H9 (cell line): ENCODE results near the gene LRP2BP. TPM values are rescaled to one million over a fixed set of nuclear protein-coding genes. Genes with fewer than 3 reads are reported as not detected.

ENCODE experiments used
- DNase-seq: peaks from one replicate; pipeline ENCODE4 v3.0.0-alpha.2; 2017
- H2AFZ ChIP-seq: one replicate; pipeline ENCODE4 v1.6.1; 2013; ENCODE audit warnings: mild to moderate bottlenecking, low read length, control low read depth, moderate library complexity
- H2AK5ac ChIP-seq: 2 replicates; pipeline ENCODE4 v1.6.1; 2013; ENCODE audit warnings: low read length, control low read depth, mixed read lengths; ENCODE audit not compliant: insufficient read length
- H2BK120ac ChIP-seq: one replicate; pipeline ENCODE4 v1.6.1; 2013; ENCODE audit warnings: low read depth, mild to moderate bottlenecking, low read length, control low read depth, inconsistent platforms; ENCODE audit not compliant: poor library complexity, severe bottlenecking
- H2BK12ac ChIP-seq: 2 replicates; pipeline ENCODE4 v1.6.1; 2013; ENCODE audit warnings: low read length, control low read depth, mixed read lengths, low read depth; ENCODE audit not compliant: insufficient read length
- H2BK15ac ChIP-seq: 2 replicates; pipeline ENCODE4 v1.6.1; 2013; ENCODE audit warnings: low read depth, low read length, control low read depth
- H2BK20ac ChIP-seq: one replicate; pipeline ENCODE4 v1.6.1; 2013; ENCODE audit warnings: low read depth, mild to moderate bottlenecking, low read length, control low read depth, inconsistent platforms; ENCODE audit not compliant: poor library complexity, severe bottlenecking
- H2BK5ac ChIP-seq: 2 replicates; pipeline ENCODE4 v1.6.1; 2013; ENCODE audit warnings: low read length, control low read depth, mixed read lengths; ENCODE audit not compliant: insufficient read length
- H3K14ac ChIP-seq: 2 replicates; pipeline ENCODE4 v1.6.1; 2013; ENCODE audit warnings: low read length, control low read depth; ENCODE audit not compliant: insufficient read depth
- H3K18ac ChIP-seq: 2 replicates; pipeline ENCODE4 v1.6.1; 2013; ENCODE audit warnings: low read depth, mild to moderate bottlenecking, mixed read lengths, low read length, control low read depth; ENCODE audit not compliant: insufficient read length
- H3K23ac ChIP-seq: 2 replicates; pipeline ENCODE4 v1.6.1; 2013; ENCODE audit warnings: low read length, control low read depth, mixed read lengths, low read depth; ENCODE audit not compliant: insufficient read length
- H3K23me2 ChIP-seq: 2 replicates; pipeline ENCODE4 v1.6.1; 2013; ENCODE audit warnings: low read depth, mild to moderate bottlenecking, mixed read lengths, low read length, control low read depth; ENCODE audit not compliant: insufficient read length, poor library complexity, severe bottlenecking
- H3K27ac ChIP-seq: 2 replicates; pipeline ENCODE4 v1.5.1; 2013; ENCODE audit warnings: low read length, control low read depth, mixed read lengths, low read depth; ENCODE audit not compliant: insufficient read length
- H3K27me3 ChIP-seq: 2 replicates; pipeline ENCODE4 v1.6.1; 2013; ENCODE audit warnings: low read length, control low read depth, inconsistent platforms; ENCODE audit not compliant: insufficient read depth
- H3K4ac ChIP-seq: 2 replicates; pipeline ENCODE4 v1.6.1; 2013; ENCODE audit warnings: low read depth, mild to moderate bottlenecking, control low read depth, inconsistent platforms, low read length, moderate library complexity
- H3K4me1 ChIP-seq: 2 replicates; pipeline ENCODE4 v1.6.1; 2013; ENCODE audit warnings: low read length, control low read depth, inconsistent platforms; ENCODE audit not compliant: insufficient read depth
- H3K4me2 ChIP-seq: 2 replicates; pipeline ENCODE4 v1.6.1; 2013; ENCODE audit warnings: low read length, control low read depth, mixed read lengths; ENCODE audit not compliant: insufficient read length, insufficient read depth
- H3K56ac ChIP-seq: 2 replicates; pipeline ENCODE4 v1.6.1; 2013; ENCODE audit warnings: low read depth, mild to moderate bottlenecking, mixed read lengths, low read length, control low read depth; ENCODE audit not compliant: insufficient read length
- H3K79me1 ChIP-seq: 2 replicates; pipeline ENCODE4 v1.6.1; 2013; ENCODE audit warnings: low read depth, mild to moderate bottlenecking, moderate library complexity, low read length, control low read depth, inconsistent platforms; ENCODE audit not compliant: insufficient read depth, poor library complexity, severe bottlenecking
- H3K79me2 ChIP-seq: 2 replicates; pipeline ENCODE4 v1.6.1; 2013; ENCODE audit warnings: low read length, control low read depth, inconsistent platforms; ENCODE audit not compliant: insufficient read depth
- H3K9ac ChIP-seq: 2 replicates; pipeline ENCODE4 v1.6.1; 2013; ENCODE audit warnings: low read length, control low read depth, mixed read lengths; ENCODE audit not compliant: insufficient read length; ENCODE audit errors: extremely low read depth
- H3K9me3 ChIP-seq: one replicate; pipeline ENCODE4 v1.6.1; 2013; ENCODE audit warnings: low read depth, low read length, inconsistent platforms; ENCODE audit not compliant: control insufficient read depth
- H3T11ph ChIP-seq: one replicate; pipeline ENCODE4 v1.6.1; 2013; ENCODE audit warnings: mild to moderate bottlenecking, low read length, control low read depth, inconsistent platforms
- H4K20me1 ChIP-seq: one replicate; pipeline ENCODE4 v1.6.1; 2013; ENCODE audit not compliant: control insufficient read depth, insufficient read length, insufficient read depth
- H4K5ac ChIP-seq: 2 replicates; pipeline ENCODE4 v1.6.1; 2013; ENCODE audit warnings: low read depth, mild to moderate bottlenecking, mixed read lengths, low read length, control low read depth; ENCODE audit not compliant: insufficient read length
- H4K8ac ChIP-seq: replicated peaks from 2 replicates; pipeline ENCODE4 v1.6.1; 2013; ENCODE audit warnings: low read length, control low read depth, mixed read lengths, low read depth; ENCODE audit not compliant: insufficient read length
- H4K91ac ChIP-seq: 2 replicates; pipeline ENCODE4 v1.6.1; 2013; ENCODE audit warnings: low read depth, mild to moderate bottlenecking, moderate library complexity, mixed read lengths, low read length, control low read depth; ENCODE audit not compliant: insufficient read length
- H3K27ac Mint-ChIP-seq, 3 experiments: 2 replicates in 2 of 3; 3 replicates in 1 of 3; pipeline ENCODE4 v1.8.0; 2020 to 2021; ENCODE audit warnings: mixed read lengths in 3 of 3, mild to moderate bottlenecking in 1 of 3, moderate library complexity in 1 of 3
- H3K27me3 Mint-ChIP-seq: 2 replicates; pipeline ENCODE4 v1.8.0; 2021; ENCODE audit warnings: low read depth, mild to moderate bottlenecking, moderate library complexity, mixed read lengths
- H3K36me3 Mint-ChIP-seq, 3 experiments: 2 replicates in 2 of 3; 3 replicates in 1 of 3; pipeline ENCODE4 v1.8.0; 2020 to 2021; ENCODE audit warnings: low read depth in 3 of 3, mixed read lengths in 3 of 3; ENCODE audit not compliant: insufficient read depth in 1 of 3
- H3K4me1 Mint-ChIP-seq, 2 experiments: 2 replicates each; pipeline ENCODE4 v1.8.0; 2020; ENCODE audit warnings: mixed read lengths in 2 of 2
- H3K4me3 Mint-ChIP-seq, 2 experiments: 2 replicates in 1 of 2; 3 replicates in 1 of 2; pipeline ENCODE4 v1.8.0; 2020 to 2021; ENCODE audit warnings: mild to moderate bottlenecking in 2 of 2, mixed read lengths in 2 of 2, moderate library complexity in 1 of 2
- H3K9me3 Mint-ChIP-seq, 2 experiments: 2 replicates in 1 of 2; 3 replicates in 1 of 2; pipeline ENCODE4 v1.8.0; 2020; ENCODE audit warnings: mild to moderate bottlenecking in 2 of 2, mixed read lengths in 2 of 2, moderate library complexity in 1 of 2
- CTCF ChIP-seq: fragments of 200-600 bp; sonication (generic); conservative IDR thresholded peaks from 3 replicates; pipeline ENCODE4 v1.8.0; 2021; ENCODE audit warnings: antibody characterized with exemption, mild to moderate bottlenecking
- WGBS: extraction: QIAGEN DNeasy Blood & Tissue Kit; methylation state at CpG from one replicate; pipeline ENCODE4 v1.1.7; 2013; ENCODE audit warnings: missing lambda C conversion rate, low lambda C conversion rate, mixed read lengths; ENCODE audit not compliant: insufficient read length; ENCODE audit errors: extremely low coverage; 5-methylcytosine and 5-hydroxymethylcytosine counted together
- total RNA-seq: library from RNA; stranded (reverse); gene quantifications from 2 replicates; pipeline ENCODE4 v1.2.1, GENCODE V29; 2021

The LRP2BP gene
- total RNA-seq, 1 experiment from 2014 or later, result 0.46 TPM

- Histone ChIP-seq H4K91ac (no peak overlapping the region), H2AK5ac (no peak overlapping the region), H3K4me1 (no peaks in the 10 kb centered on the region), H3T11ph (no peak overlapping the region), H3K23me2 (peaks cover 9% of the 10 kb centered on the region), H2BK120ac (no peak overlapping the region), H3K79me2 (no peaks in the 10 kb centered on the region), H2BK5ac (no peak overlapping the region), H3K9me3 (no peaks in the 10 kb centered on the region), H3K9ac (no peak overlapping the region), H2BK20ac (no peak overlapping the region), H2BK12ac (no peak overlapping the region), H4K20me1 (no peaks in the 10 kb centered on the region), H3K18ac (peak overlapping the region; percentile 63), H3K27me3 (no peaks in the 10 kb centered on the region), H3K14ac (peak overlapping the region; percentile 74), H4K8ac (no peak overlapping the region), H3K23ac (no peak overlapping the region), H4K5ac (no peak overlapping the region), H3K27ac (no peak overlapping the region), H3K56ac (no peak overlapping the region), H2BK15ac (no peak overlapping the region), H3K79me1 (no peaks in the 10 kb centered on the region), H2AFZ (no peak overlapping the region), H3K4ac (no peak overlapping the region; the same call in 1 of the 2 replicates), H3K4me2 (peak overlapping the region; percentile 72)
- TF ChIP-seq CTCF, result no peak
- WGBS, result no CpG with 5 or more reads among the region's 98 CpGs
- H3K4me1 Mint-ChIP-seq, result peaks cover 18 to 24% of the 10 kb centered on the region in 2 experiments
- H3K27me3 Mint-ChIP-seq, result peaks cover 2% of the 10 kb centered on the region; the same call in 1 of the 2 replicates
- peak; percentile 96 for DNase-seq
- peak overlapping the region in 1 of 3 experiments; percentile 88; a peak in 2 of 7 replicates for H3K27ac Mint-ChIP-seq
- H3K36me3 Mint-ChIP-seq, result peaks cover 0 to 31% (median 26%) of the 10 kb centered on the region in 3 experiments; a peak in 5 of 7 replicates
- H3K4me3 Mint-ChIP-seq, result peak overlapping the region; percentile 81 to 87
- H3K9me3 Mint-ChIP-seq, result peaks cover 2 to 3% of the 10 kb centered on the region in 2 experiments; a peak in 4 of 5 replicates
These were observed 416 bp upstream of the LRP2BP start for GRCh38 chr4:185395956-185396723.
